A673 (cell line): ENCODE measurements around the gene MAGI1. TPM values are rescaled to one million over a fixed set of nuclear protein-coding genes. Genes with fewer than 3 reads are reported as not detected.

Experiments used
- BruUV-seq: library from RNA; stranded (reverse); fragments of 400-500 nt; replicated peaks from 2 replicates; lab custom pipeline; 2021; lab: Mats Ljungman, UMichigan
- CTCF ChIA-PET: fragments of 300-600 bp; sonication (Branson Sonifier 250); formaldehyde crosslinking; loops from one replicate; lab custom pipeline; 2022; ENCODE audit warnings: antibody characterized with exemption; lab: Charles Lee
- POLR2A ChIA-PET: fragments of 300-600 bp; sonication (Branson Sonifier 250); formaldehyde crosslinking; loops from one replicate; lab custom pipeline; 2022; ENCODE audit warnings: antibody characterized with exemption; ENCODE audit not compliant: low non-redundant PET; lab: Charles Lee
- DNase-seq: peaks from one replicate; pipeline ENCODE4 v3.0.0-alpha.2; 2015; ENCODE audit warnings: low spot score
- H3K27ac ChIP-seq: fragments of 200-600 bp; sonication (generic); 2 replicates; pipeline ENCODE4 v1.5.1; 2016; ENCODE audit warnings: mixed run types, low read depth, mild to moderate bottlenecking, mixed read lengths, antibody characterized with exemption, low read length; ENCODE audit not compliant: poor library complexity, severe bottlenecking
- H3K27me3 ChIP-seq: fragments of 200-600 bp; sonication (generic); replicated peaks from 2 replicates; pipeline ENCODE4 v1.6.1; 2017; ENCODE audit warnings: mixed run types, low read depth, mild to moderate bottlenecking, mixed read lengths, antibody characterized with exemption, low read length; ENCODE audit not compliant: insufficient read depth, poor library complexity
- H3K36me3 ChIP-seq: fragments of 200-600 bp; sonication (generic); 2 replicates; pipeline ENCODE4 v1.6.1; 2016; ENCODE audit warnings: mixed run types, mild to moderate bottlenecking, mixed read lengths, antibody characterized with exemption, low read length; ENCODE audit not compliant: insufficient read depth, poor library complexity, severe bottlenecking
- H3K4me1 ChIP-seq: fragments of 200-600 bp; sonication (generic); 2 replicates; pipeline ENCODE4 v1.6.1; 2017; ENCODE audit warnings: mixed run types, mild to moderate bottlenecking, mixed read lengths, antibody characterized with exemption, low read length; ENCODE audit not compliant: insufficient read depth, poor library complexity, severe bottlenecking
- H3K4me3 ChIP-seq: fragments of 200-600 bp; sonication (generic); 2 replicates; pipeline ENCODE4 v1.5.1; 2016; ENCODE audit warnings: low read depth, mixed run types, mild to moderate bottlenecking, mixed read lengths, low read length; ENCODE audit not compliant: poor library complexity, severe bottlenecking
- H3K9me3 ChIP-seq: fragments of 200-600 bp; sonication (generic); 2 replicates; pipeline ENCODE4 v1.6.1; 2016; ENCODE audit warnings: mixed run types, low read depth, mild to moderate bottlenecking, mixed read lengths, antibody characterized with exemption, low read length; ENCODE audit not compliant: poor library complexity, severe bottlenecking
- EZH2 ChIP-seq: fragments of 200-600 bp; sonication (generic); IDR thresholded peaks from 2 replicates; pipeline ENCODE4 v1.6.1; 2017; ENCODE audit warnings: borderline replicate concordance, low read depth, mild to moderate bottlenecking, mixed read lengths, antibody characterized with exemption, low read length; ENCODE audit not compliant: poor library complexity, severe bottlenecking
- intact Hi-C: fragments of 100-400 bp; cut with micrococcal nuclease; formaldehyde crosslinking; loops from one replicate; pipeline ENCODE4 v1.10.0; 2022; ENCODE audit not compliant: unreplicated experiment
- total RNA-seq: library from RNA; stranded (reverse); gene quantifications from 2 replicates; pipeline ENCODE4 v1.2.3, GENCODE V29; 2021
- TF ChIP-seq, protein P1 (sequence below): fragments of 300-800, 200-600 bp; sonication (generic); conservative IDR thresholded peaks from 2 replicates; pipeline ENCODE4 v1.5.1; 2017; ENCODE audit warnings: low read depth, mild to moderate bottlenecking, antibody characterized with exemption, low read length, moderate library complexity, mixed read lengths

The MAGI1 gene
- total RNA-seq, 1 experiment from 2014 or later = 30.5 TPM

GRCh38 chr3:66010348-66010738 lies 28.4 kb downstream of the MAGI1 start:
- DNase-seq = no peak
- no TSS peak for BruUV-seq
- Histone ChIP-seq H3K36me3 (no peaks in the 10 kb centered on the region), H3K9me3 (no peaks in the 10 kb centered on the region), H3K4me3 (no peak overlapping the region), H3K27ac (no peak overlapping the region), H3K27me3 (no peaks in the 10 kb centered on the region), H3K4me1 (no peaks in the 10 kb centered on the region)
- TF ChIP-seq EZH2 = no peak
- POLR2A ChIA-PET = no interaction called here
- CTCF ChIA-PET = no interaction called here
- intact Hi-C loops = no loop called here

DNA sequence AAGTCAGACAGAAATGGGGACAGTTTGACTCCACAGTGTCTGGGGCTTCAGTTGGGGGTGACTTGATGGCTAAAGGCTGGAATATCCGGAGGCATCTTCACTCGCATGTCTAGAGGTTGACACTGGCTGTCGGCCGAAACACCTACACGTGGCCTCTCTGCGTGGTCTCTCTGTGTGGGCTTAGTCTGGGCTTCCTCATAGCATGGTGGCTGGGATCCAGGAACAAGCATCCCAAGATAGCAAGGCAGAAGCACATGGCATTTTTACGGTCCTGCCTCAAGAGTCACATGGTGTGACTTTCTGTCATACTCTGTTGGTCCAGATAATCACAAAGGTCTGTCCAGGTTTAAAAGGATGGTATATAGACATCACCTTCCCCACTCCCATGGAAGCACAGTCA lies 34.5 kb downstream of the MAGI1 start:
- no peaks in the 10 kb centered on the region for H3K4me1 ChIP-seq
- no peaks in the 10 kb centered on the region for H3K27me3 ChIP-seq
- no peak overlapping the region for H3K27ac ChIP-seq
- POLR2A ChIA-PET = no interaction called here
- intact Hi-C loops = no loop called here
- no peaks in the 10 kb centered on the region for H3K36me3 ChIP-seq
- CTCF ChIA-PET = no interaction called here
- no TSS peak for BruUV-seq
- no peaks in the 10 kb centered on the region for H3K9me3 ChIP-seq
- no peak overlapping the region for H3K4me3 ChIP-seq
- DNase-seq = no peak
- TF ChIP-seq, protein P1, sequence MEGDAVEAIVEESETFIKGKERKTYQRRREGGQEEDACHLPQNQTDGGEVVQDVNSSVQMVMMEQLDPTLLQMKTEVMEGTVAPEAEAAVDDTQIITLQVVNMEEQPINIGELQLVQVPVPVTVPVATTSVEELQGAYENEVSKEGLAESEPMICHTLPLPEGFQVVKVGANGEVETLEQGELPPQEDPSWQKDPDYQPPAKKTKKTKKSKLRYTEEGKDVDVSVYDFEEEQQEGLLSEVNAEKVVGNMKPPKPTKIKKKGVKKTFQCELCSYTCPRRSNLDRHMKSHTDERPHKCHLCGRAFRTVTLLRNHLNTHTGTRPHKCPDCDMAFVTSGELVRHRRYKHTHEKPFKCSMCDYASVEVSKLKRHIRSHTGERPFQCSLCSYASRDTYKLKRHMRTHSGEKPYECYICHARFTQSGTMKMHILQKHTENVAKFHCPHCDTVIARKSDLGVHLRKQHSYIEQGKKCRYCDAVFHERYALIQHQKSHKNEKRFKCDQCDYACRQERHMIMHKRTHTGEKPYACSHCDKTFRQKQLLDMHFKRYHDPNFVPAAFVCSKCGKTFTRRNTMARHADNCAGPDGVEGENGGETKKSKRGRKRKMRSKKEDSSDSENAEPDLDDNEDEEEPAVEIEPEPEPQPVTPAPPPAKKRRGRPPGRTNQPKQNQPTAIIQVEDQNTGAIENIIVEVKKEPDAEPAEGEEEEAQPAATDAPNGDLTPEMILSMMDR = no peak
- no peak for TF ChIP-seq EZH2

DNA sequence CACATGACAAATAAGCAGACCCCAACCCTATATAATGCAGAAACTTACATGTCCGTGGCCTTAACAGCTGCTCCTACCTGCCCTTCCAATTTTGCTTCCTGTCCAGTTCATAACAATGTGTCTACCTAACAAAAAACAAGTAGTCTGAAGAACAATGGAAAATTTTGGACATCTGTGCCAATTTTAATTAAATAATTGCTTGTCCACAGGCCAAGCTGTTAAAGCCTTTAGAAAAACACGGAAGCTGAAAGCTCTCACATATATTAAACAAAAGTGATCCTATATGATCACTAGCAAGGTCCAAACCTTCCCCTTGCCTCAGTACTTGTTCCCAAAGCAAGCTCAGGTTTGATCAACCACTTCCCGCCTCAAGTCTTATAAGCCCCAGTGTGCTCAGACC lies 37.1 kb downstream of the MAGI1 start:
- no peak overlapping the region for H3K4me3 ChIP-seq
- H3K36me3 ChIP-seq = no peaks in the 10 kb centered on the region
- H3K27ac ChIP-seq = no peak overlapping the region
- intact Hi-C loops = no loop called here
- H3K9me3 ChIP-seq = no peaks in the 10 kb centered on the region
- ChIA-PET CTCF (no interaction called here), POLR2A (no interaction called here)
- peaks cover 13% of the 10 kb centered on the region for H3K4me1 ChIP-seq
- DNase-seq = no peak
- TF ChIP-seq, protein P1 = no peak
- no peak for TF ChIP-seq EZH2
- no peaks in the 10 kb centered on the region for H3K27me3 ChIP-seq
- BruUV-seq = no TSS peak

- ChIA-PET CTCF (no interaction called here), POLR2A (no interaction called here)
- intact Hi-C loops = no loop called here
Observed at GRCh38 chr3:66000506-66000905, 38.2 kb downstream of the MAGI1 start.

More at GRCh38 chr3:66000506-66000905, 38.2 kb downstream of the MAGI1 start:
- H3K4me1 ChIP-seq = peaks cover 17% of the 10 kb centered on the region
- H3K27ac ChIP-seq = no peak overlapping the region
- TF ChIP-seq, protein P1 = no peak
- no peak for TF ChIP-seq EZH2
- no TSS peak for BruUV-seq
- H3K27me3 ChIP-seq = no peaks in the 10 kb centered on the region
- no peaks in the 10 kb centered on the region for H3K9me3 ChIP-seq
- H3K4me3 ChIP-seq = no peak overlapping the region
- no peaks in the 10 kb centered on the region for H3K36me3 ChIP-seq
- no peak for DNase-seq
